Activated CD8-positive, alpha-beta memory T cell treated with anti-CD3 and anti-CD28 coated beads, Interleukin-2, amount 50 U/mL, for 24 hours (primary cell): Measurements from ENCODE around the gene TP53RK.

Experiments
- DNase-seq: peaks from one replicate; pipeline ENCODE4 v3.0.0-alpha.2; 2020; ENCODE audit errors: extremely low read depth

The TP53RK gene

DNA sequence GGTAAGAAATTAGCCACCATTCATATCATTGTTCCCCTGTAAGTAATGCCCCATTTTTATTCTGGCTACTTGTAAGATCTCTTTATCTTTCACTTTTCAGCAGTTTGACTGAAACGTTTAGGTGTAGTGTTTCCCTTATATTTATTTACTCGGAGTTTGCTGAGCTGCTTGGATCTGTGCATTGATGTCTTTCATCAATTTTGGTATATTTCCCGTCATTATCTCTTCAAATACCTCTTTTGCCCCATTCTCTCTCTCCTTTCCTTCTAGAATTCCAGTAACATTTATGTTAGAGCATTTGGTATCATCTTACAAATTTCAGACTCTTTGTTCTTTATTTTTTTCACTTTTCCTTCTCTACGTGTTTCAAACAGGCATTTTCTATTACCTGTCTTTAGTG is 28.8 kb downstream of the TP53RK start:
- DNase-seq, result no peak

DNA sequence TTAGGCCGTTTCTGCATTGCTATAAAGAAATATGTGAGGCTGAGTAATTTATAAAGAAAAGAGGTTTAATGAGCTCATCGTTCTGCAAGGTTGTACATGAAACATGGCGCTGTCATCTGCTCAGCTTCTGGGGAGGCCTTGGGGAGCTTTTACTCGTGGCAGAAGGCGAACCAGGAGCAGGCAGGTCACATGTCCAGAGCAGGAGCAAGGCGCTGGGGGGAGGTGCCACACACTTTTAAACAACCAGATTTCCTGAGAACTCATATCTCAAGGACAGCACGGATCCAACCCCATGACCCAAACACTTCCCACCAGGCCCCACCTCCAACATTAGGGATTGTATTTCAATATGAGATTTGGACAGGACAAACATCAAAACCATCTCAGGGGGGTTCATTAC is 31.6 kb downstream of the TP53RK start:
- no peak for DNase-seq

- DNase-seq, result no peak
Measured at GRCh38 chr20:46657137-46657536, 32.1 kb downstream of the TP53RK start.

GRCh38 chr20:46652699-46653098 is 36.5 kb downstream of the TP53RK start:
- DNase-seq, result no peak

DNA sequence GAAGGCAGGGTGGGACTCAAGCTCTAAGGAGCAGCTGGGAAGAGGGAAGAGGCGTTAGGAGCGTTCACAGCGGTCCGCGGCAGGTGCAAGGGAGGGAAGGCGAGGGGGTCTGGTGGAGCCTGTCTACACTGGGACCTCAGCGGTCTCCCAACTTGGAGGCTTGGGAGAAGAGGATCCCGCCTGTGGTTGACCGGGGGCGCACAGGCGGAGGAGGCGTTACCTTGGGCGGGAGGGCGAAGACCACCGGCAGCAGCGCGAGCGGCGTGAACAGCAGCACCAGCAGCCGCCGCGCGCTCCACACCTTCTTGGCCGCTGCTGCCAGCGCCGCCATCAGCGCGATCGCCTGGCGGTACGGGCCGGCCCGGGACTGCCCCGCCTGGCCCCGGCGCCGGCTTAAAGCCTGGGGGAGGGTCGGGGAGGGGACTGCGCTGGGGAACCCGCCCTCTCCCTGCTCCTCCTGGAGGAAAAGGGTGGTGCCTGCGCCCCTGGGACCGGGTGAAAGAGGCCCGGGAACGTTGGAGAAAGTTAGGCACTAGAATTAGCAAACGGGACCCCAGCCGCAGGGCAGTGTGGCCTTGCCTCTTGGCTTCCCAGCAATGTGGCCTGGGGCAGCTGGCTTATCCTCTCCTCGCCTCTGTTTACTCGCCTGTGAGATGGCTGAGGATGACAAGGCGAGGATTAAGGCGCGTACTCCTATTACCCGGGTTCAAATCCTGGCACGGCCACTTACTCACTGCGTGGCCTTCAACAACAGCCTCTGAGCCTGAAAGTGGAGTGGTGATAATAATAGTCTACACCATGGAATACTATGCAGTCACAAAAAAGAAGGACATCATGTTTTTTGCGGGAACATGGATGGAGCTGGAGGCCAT is 37.9 kb downstream of the TP53RK start, which contains the start of gene SLC13A3:
TSS of gene SLC13A3 (minus strand) at position 369 of the 872 bp plus-strand sequence. CDS start at position 331, 38 bp downstream.
- no peak for DNase-seq

- no peak for DNase-seq
Measured at GRCh38 chr20:46650575-46651090, 38.6 kb downstream of the TP53RK start.

GRCh38 chr20:46649965-46650542 is 39.2 kb downstream of the TP53RK start:
- no peak for DNase-seq

GRCh38 chr20:46649650-46649949 is 39.6 kb downstream of the TP53RK start:
- DNase-seq, result no peak

- no peak for DNase-seq
Measured at GRCh38 chr20:46648903-46649649, 40.2 kb downstream of the TP53RK start.

DNA sequence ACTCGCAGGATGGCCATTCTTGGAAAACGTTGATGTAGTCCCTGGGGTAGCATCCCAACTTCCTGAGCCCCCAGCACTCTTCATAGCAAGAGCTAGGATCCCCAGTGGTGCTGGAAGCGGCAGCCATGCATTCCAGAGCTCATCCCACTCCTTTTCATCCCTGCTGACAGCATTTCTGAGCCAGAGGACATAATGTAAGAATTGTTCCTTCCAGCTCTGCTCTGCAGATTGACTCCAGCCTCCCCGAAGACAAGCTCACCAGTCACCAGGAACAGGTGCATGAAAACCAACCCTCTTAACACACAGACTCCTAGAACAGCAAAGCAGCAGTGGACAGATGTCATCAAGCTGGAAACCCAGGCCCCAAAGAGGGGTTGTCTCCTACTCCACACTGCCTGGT is 41.8 kb downstream of the TP53RK start:
- DNase-seq, result no peak

GRCh38 chr20:46646659-46647380 is 42.4 kb downstream of the TP53RK start:
- DNase-seq, result no peak

DNA sequence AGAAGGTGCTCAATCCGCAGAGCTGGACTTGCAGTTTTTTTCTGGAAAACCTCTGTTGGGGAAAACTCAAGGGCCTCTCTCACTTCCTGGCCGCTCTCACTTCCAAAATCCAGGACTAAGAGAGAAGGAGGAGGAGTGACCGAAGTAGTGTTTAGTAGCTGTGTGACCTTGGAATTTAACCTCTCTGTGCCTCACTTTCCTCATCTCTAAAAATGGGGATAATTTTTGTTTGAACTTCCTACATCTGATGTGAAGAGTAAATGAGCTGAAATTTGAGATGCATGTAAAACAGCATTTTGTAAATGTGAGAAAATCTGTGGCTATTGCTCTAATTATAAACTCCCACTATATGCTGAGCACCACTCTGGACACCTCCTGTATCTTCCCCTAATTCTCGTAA is 43.1 kb downstream of the TP53RK start:
- no peak for DNase-seq

DNA sequence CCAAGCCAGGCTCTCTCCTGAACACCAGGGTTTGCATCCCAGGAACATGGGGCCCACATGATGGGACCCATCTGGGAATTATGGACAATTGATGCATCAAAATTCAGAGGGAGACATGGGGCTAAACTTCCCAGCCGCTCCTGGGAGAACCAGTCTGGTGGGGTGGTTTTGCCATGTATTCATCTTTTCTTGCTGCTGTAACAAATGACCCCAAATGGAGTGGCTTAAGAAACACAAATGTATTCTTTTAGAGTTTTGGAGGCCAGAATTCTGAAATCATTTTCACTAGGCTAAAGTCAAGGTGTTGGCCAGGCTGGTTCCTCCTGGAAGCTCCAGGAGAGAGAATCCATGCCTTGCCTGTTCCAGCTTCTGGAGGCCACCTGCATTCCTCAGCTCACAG is 44.5 kb downstream of the TP53RK start:
- DNase-seq, result no peak

DNA sequence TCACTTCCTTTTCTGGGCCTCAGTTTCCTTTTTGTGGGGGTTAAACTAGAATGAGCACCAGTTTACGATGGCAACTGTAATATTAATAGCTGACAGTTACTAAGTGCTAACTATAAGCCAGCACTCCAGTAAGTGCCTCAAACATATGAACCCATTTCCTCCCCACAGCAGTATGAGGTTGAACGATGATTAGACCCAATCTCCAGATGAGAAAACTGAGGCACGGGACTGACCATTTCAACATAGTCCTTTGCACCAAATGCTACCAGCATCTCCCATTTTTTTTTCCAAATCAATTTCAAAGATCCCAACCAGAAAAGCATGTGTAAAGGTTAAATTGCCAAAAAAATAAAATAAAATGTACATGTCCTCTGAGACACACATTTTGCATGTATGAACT is 45.1 kb downstream of the TP53RK start:
- no peak for DNase-seq

DNA sequence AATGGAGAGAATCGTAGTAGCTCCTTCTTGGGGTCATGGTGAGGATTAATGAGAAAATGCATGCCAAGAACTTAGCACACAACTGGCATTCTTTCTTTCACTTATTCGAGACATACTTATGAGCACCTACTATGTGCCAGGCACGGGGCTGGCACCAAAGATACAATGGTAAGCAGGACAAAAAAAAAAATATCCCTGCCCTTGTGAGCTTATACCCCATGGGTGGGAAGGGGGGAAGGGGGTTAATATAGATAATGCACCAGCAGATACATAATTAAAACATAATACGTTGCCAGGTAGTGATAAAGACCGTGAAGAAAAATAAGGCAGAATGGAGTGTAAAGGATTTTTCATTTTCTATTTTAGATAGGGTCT is 46.3 kb downstream of the TP53RK start:
- no peak for DNase-seq

DNA sequence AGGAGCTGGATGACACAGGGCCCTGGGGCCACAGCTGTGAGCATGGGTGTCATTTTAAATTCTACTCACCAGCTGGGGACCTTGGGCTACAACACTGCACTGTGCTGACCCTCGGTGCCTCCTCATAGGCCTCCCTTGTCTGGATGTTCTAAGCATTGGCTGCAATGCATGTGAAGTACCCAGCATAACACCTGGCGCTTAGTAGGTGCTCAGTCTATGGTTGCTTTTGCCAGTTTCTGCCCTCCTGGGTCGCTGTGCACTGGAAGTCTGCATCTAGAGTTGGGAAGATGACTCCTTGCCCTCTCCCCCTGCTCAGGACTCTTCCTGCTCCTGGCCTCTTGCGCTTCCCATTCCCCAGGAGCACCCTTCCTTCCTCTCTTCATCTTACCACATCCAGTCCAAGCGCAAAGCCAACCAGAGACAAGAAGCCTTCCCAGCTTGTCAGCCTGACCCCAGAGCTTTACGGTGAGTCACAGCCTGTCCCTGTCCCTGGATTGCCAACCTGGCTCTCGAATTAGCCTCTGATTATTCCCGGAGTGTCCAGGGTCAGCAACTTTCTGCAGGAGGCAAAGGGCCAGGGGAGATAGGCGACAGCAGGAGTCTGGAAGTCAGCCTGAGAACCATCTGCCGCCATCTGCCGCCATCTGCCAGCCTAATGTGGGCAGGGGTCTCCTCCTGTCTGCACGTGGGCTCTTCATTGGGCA is 46.8 kb downstream of the TP53RK start:
- DNase-seq, result no peak

DNA sequence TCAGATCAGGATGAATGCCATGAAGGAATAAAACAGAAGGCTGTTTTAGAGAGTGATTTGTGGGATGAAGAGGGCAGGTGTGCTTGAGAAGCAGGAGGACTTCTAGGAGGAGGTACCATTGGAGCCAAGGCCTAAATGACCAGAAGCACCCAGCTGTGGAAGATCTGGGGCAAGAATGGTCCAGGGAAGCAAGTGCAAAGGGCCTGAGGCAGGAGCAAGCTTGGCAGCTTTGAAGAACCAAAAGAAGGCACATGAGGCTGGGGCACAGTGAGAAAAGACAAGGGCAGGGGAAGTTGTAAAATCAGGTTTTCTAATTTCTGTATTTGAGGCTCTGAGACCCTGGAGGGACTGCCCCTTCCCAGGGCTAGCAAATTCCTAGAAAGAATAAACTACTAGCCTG is 47.8 kb downstream of the TP53RK start:
- DNase-seq, result no peak

GRCh38 chr20:46640536-46641311 is 48.5 kb downstream of the TP53RK start:
- DNase-seq, result no peak

GRCh38 chr20:46640044-46640443 is 49.2 kb downstream of the TP53RK start:
- no peak for DNase-seq

DNA sequence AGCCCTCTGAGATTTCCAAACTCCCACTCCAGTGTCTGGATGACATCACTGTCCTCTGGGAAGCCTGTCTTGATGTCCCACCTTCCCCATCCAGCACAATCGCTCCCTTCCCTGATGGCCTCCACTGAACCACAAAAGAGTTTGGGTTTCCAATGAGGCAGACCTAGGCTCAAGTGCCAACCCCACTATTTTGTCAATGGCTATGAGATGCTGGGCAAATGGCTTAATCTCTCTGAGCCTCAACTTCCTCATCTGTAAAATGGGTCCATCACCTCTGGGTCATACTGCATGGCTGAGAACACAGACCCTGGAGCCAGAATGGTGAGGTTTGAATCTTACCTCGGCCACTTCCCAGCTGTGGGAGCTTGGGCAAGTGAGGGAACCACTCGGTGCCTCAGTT is 49.7 kb downstream of the TP53RK start:
- no peak for DNase-seq

- DNase-seq, result no peak
Measured at GRCh38 chr20:46638898-46639274, 50.4 kb downstream of the TP53RK start.
